Tibial artery (tissue), 4 donors: ENCODE data around the gene COL15A1.

ENCODE experiments used
- DNase-seq, 2 donors: peaks; one replicate each; pipeline ENCODE4 v3.0.0-alpha.2; 2019
- H3K27ac ChIP-seq, 2 donors: fragments of 200-600 bp; sonication (generic) in 1 of 2; 1 replicate in 1 of 2; 2 replicates in 1 of 2; pipeline ENCODE4 v1.5.1; 2018 to 2019; ENCODE audit warnings: mild to moderate bottlenecking in 1 of 2
- H3K27me3 ChIP-seq, 2 donors: fragments of 200-600 bp; sonication (generic) in 1 of 2; one replicate each; pipeline versions ENCODE4 v1.5.1 to v1.6.0; 2016 to 2019
- H3K36me3 ChIP-seq, 3 donors: fragments of 200-600 bp; sonication (generic) in 2 of 3; one replicate each; pipeline ENCODE4 v1.5.1; 2016 to 2019; ENCODE audit warnings: mild to moderate bottlenecking in 2 of 3
- H3K4me1 ChIP-seq, 4 donors: fragments of 200-600 bp; sonication (generic) in 2 of 4; 1 replicate in 3 of 4; 2 replicates in 1 of 4; pipeline ENCODE4 v1.5.1; 2016 to 2019
- H3K4me3 ChIP-seq, 2 donors: fragments of 200-600 bp; sonication (generic) in 1 of 2; 1 replicate in 1 of 2; 2 replicates in 1 of 2; pipeline ENCODE4 v1.5.1; 2018 to 2019; ENCODE audit warnings: mild to moderate bottlenecking in 2 of 2
- H3K9me3 ChIP-seq, 3 donors: fragments of 200-600 bp; sonication (generic) in 1 of 3; one replicate each; pipeline ENCODE4 v1.5.1; 2016 to 2019
- intact Hi-C: fragments of 100-400 bp; cut with DNase I; formaldehyde crosslinking; loops from one replicate; pipeline ENCODE4 v1.15.0; 2023; ENCODE audit warnings: low total_unique reads
- TF ChIP-seq, protein P1 (sequence below), 2 experiments: fragments of 200-600 bp in 1 of 2; fragments of 450-650 bp in 1 of 2; IDR thresholded peaks; one replicate each; pipeline ENCODE4 v1.5.1; 2017 to 2019; ENCODE audit warnings: antibody characterized with exemption in 2 of 2, mild to moderate bottlenecking in 1 of 2, moderate library complexity in 1 of 2

Gene COL15A1

DNA sequence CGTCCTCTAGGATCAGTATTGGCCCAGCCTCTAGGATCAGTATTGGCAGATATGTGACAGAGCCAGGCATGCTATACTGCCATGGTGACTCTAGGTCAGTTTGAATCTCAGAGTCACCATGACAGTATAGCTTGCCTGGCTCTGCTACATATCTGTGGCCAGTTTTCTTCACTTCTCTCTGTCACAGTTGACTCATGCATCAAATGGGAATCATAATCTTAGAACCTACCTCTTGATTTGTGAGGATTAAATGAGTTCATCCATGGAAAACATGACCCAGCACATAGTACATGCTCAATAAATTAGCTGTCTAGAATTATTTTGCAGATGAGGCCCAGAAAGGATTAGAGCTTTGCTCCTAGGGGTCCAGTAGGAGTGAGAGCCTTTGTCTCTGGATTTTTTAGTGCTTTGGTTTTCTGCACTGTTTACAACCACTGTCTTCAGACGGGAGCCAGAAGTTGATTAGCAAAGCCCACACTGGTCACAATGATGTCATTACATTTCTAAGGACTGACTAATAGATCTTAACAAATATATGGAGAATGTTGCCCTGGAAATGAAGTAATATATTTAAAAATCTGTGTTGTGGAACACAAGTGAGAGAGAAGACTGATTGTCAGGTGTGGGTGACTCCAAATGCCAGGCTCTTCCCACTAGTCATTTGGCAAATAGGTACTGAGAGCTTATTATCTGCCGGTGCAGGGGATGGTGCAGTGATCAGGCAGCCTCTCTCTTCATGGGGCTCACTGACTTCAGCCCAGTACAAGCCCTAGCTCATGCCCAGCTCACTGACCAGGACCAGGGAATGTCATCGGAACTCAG lies 76.0 kb downstream of the COL15A1 start:
- Histone ChIP-seq H3K4me1 (peaks cover 0 to 32% (median 21%) of the 10 kb centered on the region in 4 donors), H3K27me3 (no peaks in the 10 kb centered on the region), H3K36me3 (peaks cover 7 to 35% (median 14%) of the 10 kb centered on the region in 3 donors), H3K9me3 (no peaks in the 10 kb centered on the region), H3K4me3 (no peak overlapping the region), H3K27ac (peak overlapping the region; percentile 73 to 79)
- intact Hi-C loops: loop anchor here (5.0 kb wide), 1 partner anchor 88 kb away; the partner anchor contains the start of gene TGFBR1
- TF ChIP-seq, protein P1, sequence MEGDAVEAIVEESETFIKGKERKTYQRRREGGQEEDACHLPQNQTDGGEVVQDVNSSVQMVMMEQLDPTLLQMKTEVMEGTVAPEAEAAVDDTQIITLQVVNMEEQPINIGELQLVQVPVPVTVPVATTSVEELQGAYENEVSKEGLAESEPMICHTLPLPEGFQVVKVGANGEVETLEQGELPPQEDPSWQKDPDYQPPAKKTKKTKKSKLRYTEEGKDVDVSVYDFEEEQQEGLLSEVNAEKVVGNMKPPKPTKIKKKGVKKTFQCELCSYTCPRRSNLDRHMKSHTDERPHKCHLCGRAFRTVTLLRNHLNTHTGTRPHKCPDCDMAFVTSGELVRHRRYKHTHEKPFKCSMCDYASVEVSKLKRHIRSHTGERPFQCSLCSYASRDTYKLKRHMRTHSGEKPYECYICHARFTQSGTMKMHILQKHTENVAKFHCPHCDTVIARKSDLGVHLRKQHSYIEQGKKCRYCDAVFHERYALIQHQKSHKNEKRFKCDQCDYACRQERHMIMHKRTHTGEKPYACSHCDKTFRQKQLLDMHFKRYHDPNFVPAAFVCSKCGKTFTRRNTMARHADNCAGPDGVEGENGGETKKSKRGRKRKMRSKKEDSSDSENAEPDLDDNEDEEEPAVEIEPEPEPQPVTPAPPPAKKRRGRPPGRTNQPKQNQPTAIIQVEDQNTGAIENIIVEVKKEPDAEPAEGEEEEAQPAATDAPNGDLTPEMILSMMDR (IDR thresholded peaks at IDR 0.05): no peak
- DNase-seq: no peak

DNA sequence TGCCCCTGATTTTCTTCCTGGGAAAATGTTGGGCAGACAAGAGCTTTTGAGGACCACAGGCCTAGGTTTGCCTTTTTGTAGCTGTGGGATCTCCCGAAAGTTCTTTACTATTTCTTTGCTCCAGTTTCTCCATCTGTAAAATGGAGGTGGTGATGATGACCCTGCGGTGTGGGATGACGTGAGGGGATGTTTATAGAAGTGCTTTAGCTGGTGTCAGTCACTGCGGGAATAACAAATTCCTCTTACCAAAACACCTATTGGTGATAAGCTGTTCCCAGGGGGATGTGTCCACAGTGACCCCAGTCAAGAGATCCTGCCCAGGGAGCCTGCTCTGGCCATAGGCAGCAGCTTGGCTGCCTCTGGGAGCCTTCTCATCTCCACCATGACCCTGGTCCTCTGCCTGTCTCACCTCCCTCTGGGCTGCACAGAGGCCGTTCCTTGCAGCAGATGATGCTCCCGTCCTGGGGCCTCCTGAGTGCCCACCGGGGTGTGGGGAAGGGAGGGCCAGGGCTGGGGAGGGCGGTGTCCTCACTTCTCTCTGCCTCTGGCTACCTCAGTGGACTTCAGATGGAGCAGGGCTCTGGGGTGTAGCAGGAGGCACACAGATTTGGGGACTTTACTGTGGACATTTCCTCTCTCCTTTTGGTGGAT lies 77.2 kb downstream of the COL15A1 start:
- H3K36me3 ChIP-seq: peaks cover 10 to 30% (median 13%) of the 10 kb centered on the region in 3 donors
- H3K4me1 ChIP-seq: peaks cover 0 to 32% (median 21%) of the 10 kb centered on the region in 4 donors
- no peaks in the 10 kb centered on the region for H3K27me3 ChIP-seq
- H3K4me3 ChIP-seq: no peak overlapping the region
- DNase-seq: no peak
- H3K9me3 ChIP-seq: no peaks in the 10 kb centered on the region
- intact Hi-C loops: no loop called here
- H3K27ac ChIP-seq: peak overlapping the region; percentile 73 to 79
- TF ChIP-seq, protein P1 (IDR thresholded peaks at IDR 0.05): no peak

DNA sequence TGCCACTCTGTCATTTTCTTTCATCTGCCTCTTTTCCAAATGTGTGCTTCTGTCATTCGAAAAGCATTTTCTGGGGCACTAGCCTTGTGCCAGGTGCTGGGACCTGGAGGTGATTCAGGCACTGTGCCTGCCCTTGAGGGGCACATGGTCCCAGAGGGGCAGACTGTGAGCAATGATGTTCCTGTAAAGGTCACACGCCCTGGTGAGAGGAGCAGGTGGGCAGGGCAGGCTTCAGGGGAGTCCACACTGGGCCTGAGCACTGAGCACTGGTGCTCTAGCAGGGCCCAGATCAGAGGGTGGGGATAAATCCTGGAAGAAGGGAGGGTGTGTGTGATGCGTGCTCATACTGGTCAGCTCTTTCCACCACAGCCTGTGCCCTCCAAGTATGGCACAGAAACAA lies 77.8 kb downstream of the COL15A1 start:
- intact Hi-C loops: no loop called here
- H3K4me1 ChIP-seq: peaks cover 0 to 32% (median 21%) of the 10 kb centered on the region in 4 donors
- peak overlapping the region; percentile 73 to 79 for H3K27ac ChIP-seq
- H3K36me3 ChIP-seq: peaks cover 9 to 30% (median 19%) of the 10 kb centered on the region in 3 donors
- H3K4me3 ChIP-seq: no peak overlapping the region
- DNase-seq: no peak
- TF ChIP-seq, protein P1 (IDR thresholded peaks at IDR 0.05): no peak
- H3K9me3 ChIP-seq: no peaks in the 10 kb centered on the region
- H3K27me3 ChIP-seq: no peaks in the 10 kb centered on the region

DNA sequence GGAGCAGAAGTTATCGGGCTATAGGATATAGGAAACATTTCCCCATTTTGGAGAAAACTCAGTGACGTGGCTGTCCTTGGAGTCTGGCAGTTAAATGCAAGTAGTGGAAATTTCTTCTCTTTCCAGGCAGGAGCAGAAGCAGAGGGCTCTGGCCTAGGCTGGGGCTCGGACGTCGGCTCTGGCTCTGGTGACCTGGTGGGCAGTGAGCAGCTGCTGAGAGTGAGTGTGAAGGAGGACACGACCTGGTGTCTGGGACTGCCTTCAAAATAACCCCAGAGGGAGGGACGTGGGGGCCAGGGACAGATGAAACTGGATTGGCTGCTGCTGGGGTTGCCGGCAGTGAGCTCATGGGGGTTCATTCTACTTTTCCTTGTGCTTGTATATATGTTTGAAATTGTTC lies 79.5 kb downstream of the COL15A1 start:
- Histone ChIP-seq H3K4me3 (no peak overlapping the region), H3K27me3 (no peaks in the 10 kb centered on the region), H3K4me1 (peaks cover 0 to 32% (median 21%) of the 10 kb centered on the region in 4 donors), H3K27ac (peak overlapping the region; percentile 67 to 73), H3K9me3 (no peaks in the 10 kb centered on the region), H3K36me3 (peaks cover 14 to 24% (median 19%) of the 10 kb centered on the region in 3 donors)
- no peak for DNase-seq
- TF ChIP-seq, protein P1 (IDR thresholded peaks at IDR 0.05): no peak
- intact Hi-C loops: no loop called here

DNA sequence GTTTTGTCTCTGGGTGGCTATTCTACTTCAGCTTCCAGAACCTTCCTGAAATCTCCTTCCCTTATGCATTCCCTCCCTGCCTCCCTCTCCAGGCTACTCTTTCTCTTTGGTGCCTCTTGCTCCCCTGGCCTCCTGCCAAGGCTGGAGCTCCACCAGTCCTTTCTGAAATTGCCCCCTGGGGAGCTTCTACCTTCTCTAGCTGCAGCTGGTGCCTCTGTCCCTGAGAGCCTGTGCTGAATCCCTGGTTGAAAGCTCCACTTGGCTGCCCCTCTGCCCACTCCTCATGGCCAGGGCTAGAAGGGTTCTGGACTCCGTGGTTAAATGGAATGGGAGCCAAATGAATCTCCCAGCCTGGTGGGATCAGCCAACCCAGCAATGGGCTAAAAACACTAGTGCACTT lies 80.1 kb downstream of the COL15A1 start:
- peaks cover 14 to 24% (median 19%) of the 10 kb centered on the region in 3 donors for H3K36me3 ChIP-seq
- H3K27ac ChIP-seq: peak overlapping the region; percentile 67 to 73
- H3K4me1 ChIP-seq: peaks cover 0 to 33% (median 21%) of the 10 kb centered on the region in 4 donors
- no peak overlapping the region for H3K4me3 ChIP-seq
- TF ChIP-seq, protein P1 (IDR thresholded peaks at IDR 0.05): no peak
- intact Hi-C loops: no loop called here
- DNase-seq: peak; percentile 75 to 86
- H3K9me3 ChIP-seq: no peaks in the 10 kb centered on the region
- H3K27me3 ChIP-seq: no peaks in the 10 kb centered on the region
